B cell (primary cell): ENCODE data around the gene F8. TPM values are rescaled to one million over a fixed set of nuclear protein-coding genes. Genes with fewer than 3 reads are reported as not detected.

Experiments
- ATAC-seq: fragments of 200-7000 bp; cut with Tn5 transposase; one replicate; pipeline ENCODE4 v1.10.0; 2021; ENCODE audit warnings: low read depth, mild to moderate bottlenecking, moderate number of reproducible peaks, moderate library complexity
- CTCF ChIA-PET: fragments of 350-600 bp; sonication (Branson Sonifier 250); formaldehyde crosslinking; loops from one replicate; lab custom pipeline; 2021; ENCODE audit warnings: antibody characterized with exemption, inconsistent platforms; lab: Charles Lee
- POLR2A ChIA-PET: fragments of 350-600 bp; sonication (Branson Sonifier 250); formaldehyde crosslinking; loops from one replicate; lab custom pipeline; 2021; ENCODE audit warnings: antibody characterized with exemption; lab: Charles Lee
- DNase-seq: peaks from one replicate; pipeline ENCODE4 v3.0.0; 2013
- H2AFZ ChIP-seq: 2 replicates; pipeline ENCODE4 v1.6.1; 2012; ENCODE audit warnings: mild to moderate bottlenecking, low read depth, low read length; ENCODE audit not compliant: insufficient read depth, poor library complexity, severe bottlenecking
- H3K27ac ChIP-seq, 2 donors: 1 replicate in 1 of 2; 2 replicates in 1 of 2; pipeline ENCODE4 v1.5.1; 2012 to 2013; ENCODE audit warnings: low read length in 2 of 2, mild to moderate bottlenecking in 2 of 2, moderate library complexity in 1 of 2
- H3K27me3 ChIP-seq, 4 experiments: fragments of 200-600 bp in 1 of 4; sonication (generic) in 1 of 4; replicated peaks in 1 of 4; 1 replicate in 2 of 4; 2 replicates in 2 of 4; pipeline versions ENCODE4 v1.6.1 to v1.7.0; 2013 to 2016; ENCODE audit warnings: low read length in 3 of 4, mild to moderate bottlenecking in 2 of 4, mixed read lengths in 1 of 4, moderate library complexity in 1 of 4; ENCODE audit not compliant: insufficient read depth in 4 of 4, control insufficient read depth in 3 of 4; ENCODE audit errors: control extremely low read depth in 1 of 4
- H3K36me3 ChIP-seq, 2 experiments: replicated peaks in 1 of 2; 1 replicate in 1 of 2; 2 replicates in 1 of 2; pipeline versions ENCODE4 v1.6.1 to v1.7.1; 2013; ENCODE audit warnings: low read length in 1 of 2; ENCODE audit not compliant: insufficient read depth in 2 of 2, control insufficient read depth in 1 of 2; ENCODE audit errors: control extremely low read depth in 1 of 2, extremely low read depth in 1 of 2
- H3K4me1 ChIP-seq, 2 donors: fragments of 200-600 bp in 1 of 2; sonication (generic) in 1 of 2; 1 replicate in 1 of 2; 2 replicates in 1 of 2; pipeline versions ENCODE4 v1.5.1 to v1.6.1; 2013 to 2017; ENCODE audit warnings: low read length in 2 of 2; ENCODE audit not compliant: control insufficient read depth in 2 of 2, insufficient read depth in 2 of 2
- H3K4me2 ChIP-seq: replicated peaks from 2 replicates; pipeline ENCODE3; 2012; ENCODE audit warnings: mild to moderate bottlenecking, low read depth, low read length; ENCODE audit not compliant: poor library complexity, severe bottlenecking
- H3K4me3 ChIP-seq, 5 experiments: fragments of 200-600 bp in 1 of 5; sonication (generic) in 1 of 5; 1 replicate in 3 of 5; 2 replicates in 2 of 5; pipeline versions ENCODE4 v1.5.1 to v1.7.0; 2011 to 2016; ENCODE audit warnings: low read length in 4 of 5, mild to moderate bottlenecking in 4 of 5, low read depth in 2 of 5, control low read depth in 1 of 5, moderate library complexity in 1 of 5; ENCODE audit not compliant: insufficient read depth in 1 of 5; ENCODE audit errors: control extremely low read depth in 1 of 5, extremely low read depth in 1 of 5
- H3K79me2 ChIP-seq: fragments of 200-600 bp; sonication (generic); one replicate; pipeline ENCODE4 v1.6.0; 2016; ENCODE audit warnings: low read length; ENCODE audit not compliant: control insufficient read depth, insufficient read depth
- H3K9ac ChIP-seq: fragments of 200-600 bp; sonication (generic); 2 replicates; pipeline ENCODE4 v1.6.1; 2017; ENCODE audit warnings: mild to moderate bottlenecking, low read length, moderate library complexity
- H3K9me3 ChIP-seq, 3 donors: one replicate each; pipeline versions ENCODE4 v1.6.1 to v1.7.1; 2013; ENCODE audit warnings: low read length in 2 of 3; ENCODE audit not compliant: control insufficient read depth in 2 of 3, insufficient read depth in 1 of 3; ENCODE audit errors: control extremely low read depth in 1 of 3
- H4K20me1 ChIP-seq: 2 replicates; pipeline ENCODE4 v1.6.0; 2012; ENCODE audit warnings: mild to moderate bottlenecking, low read length; ENCODE audit not compliant: insufficient read depth, control insufficient read depth, poor library complexity, severe bottlenecking
- H3K27ac Mint-ChIP-seq: one replicate; pipeline ENCODE4 v1.8.0; 2021; ENCODE audit warnings: mixed read lengths
- H3K27me3 Mint-ChIP-seq: one replicate; pipeline ENCODE4 v1.8.0; 2021; ENCODE audit warnings: mixed read lengths
- H3K4me1 Mint-ChIP-seq: one replicate; pipeline ENCODE4 v1.8.0; 2021; ENCODE audit warnings: mixed read lengths
- H3K4me3 Mint-ChIP-seq: one replicate; pipeline ENCODE4 v1.8.0; 2021; ENCODE audit warnings: mixed read lengths
- H3K9me3 Mint-ChIP-seq: one replicate; pipeline ENCODE4 v1.8.0; 2022; ENCODE audit warnings: mixed read lengths; ENCODE audit not compliant: insufficient read depth
- EZH2 ChIP-seq: IDR thresholded peaks from 2 replicates; pipeline ENCODE4 v1.6.1; 2012; ENCODE audit warnings: borderline replicate concordance, low read depth, mild to moderate bottlenecking, moderate library complexity, low read length; ENCODE audit not compliant: insufficient read depth, poor library complexity, severe bottlenecking
- WGBS: methylation state at CpG from one replicate; pipeline ENCODE4 v1.1.5; 2013; ENCODE audit warnings: missing lambda C conversion rate; ENCODE audit not compliant: insufficient coverage; 5-methylcytosine and 5-hydroxymethylcytosine counted together
- intact Hi-C: fragments of 100-400 bp; cut with micrococcal nuclease; formaldehyde crosslinking; loops from one replicate; pipeline ENCODE4 v1.10.0; 2022
- polyA plus RNA-seq: library from polyadenylated mRNA; depleted of rRNA; stranded (reverse); fragments of >200 nt; gene quantifications from 2 replicates; pipeline ENCODE4 v1.2.3, GENCODE V29; 2012
- total RNA-seq, 2 donors: library from RNA; stranded (reverse); fragments of 120-200 nt in 1 of 2; gene quantifications; 1 replicate in 1 of 2; 2 replicates in 1 of 2; pipeline versions ENCODE4 v1.2.3 to v1.2.4, GENCODE V29; 2013 to 2022
- TF ChIP-seq, protein P1 (sequence below): fragments of 200-600 bp; IDR thresholded peaks from one replicate; pipeline ENCODE4 v1.8.0; 2022; ENCODE audit warnings: antibody characterized with exemption, mild to moderate bottlenecking

F8 gene
- total and polyA plus RNA-seq, 2 donors (not counting 1 experiment from before 2014, with no cell fraction given): 0.86 to 1.4 TPM

DNA sequence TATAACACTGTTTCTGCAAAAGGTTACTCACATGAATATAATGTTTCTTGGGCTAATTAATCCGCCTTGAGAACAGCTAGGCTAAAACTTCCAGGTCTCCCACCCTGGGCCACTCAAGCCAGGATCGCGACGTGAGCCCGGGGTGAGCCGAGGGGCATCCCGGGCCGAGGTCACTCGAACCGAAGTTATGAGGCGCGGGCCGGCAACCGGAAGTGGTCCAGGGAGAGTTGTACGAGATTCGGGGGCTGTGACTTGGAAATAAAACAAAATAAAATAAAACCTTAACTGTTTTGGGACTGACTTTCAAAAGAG, 48.1 kb upstream of the F8 start:
- CTCF ChIA-PET: interaction anchor here (0.9 kb wide), 1 partner anchor 44 kb away, joined by 6 read pairs; the partner anchor contains the start of gene FUNDC2
- intact Hi-C loops: no loop called here
- H3K27ac Mint-ChIP-seq: peak overlapping the region; percentile 87
- peaks cover 49% of the 10 kb centered on the region for H3K4me1 Mint-ChIP-seq
- no peak for TF ChIP-seq EZH2
- TF ChIP-seq, protein P1, sequence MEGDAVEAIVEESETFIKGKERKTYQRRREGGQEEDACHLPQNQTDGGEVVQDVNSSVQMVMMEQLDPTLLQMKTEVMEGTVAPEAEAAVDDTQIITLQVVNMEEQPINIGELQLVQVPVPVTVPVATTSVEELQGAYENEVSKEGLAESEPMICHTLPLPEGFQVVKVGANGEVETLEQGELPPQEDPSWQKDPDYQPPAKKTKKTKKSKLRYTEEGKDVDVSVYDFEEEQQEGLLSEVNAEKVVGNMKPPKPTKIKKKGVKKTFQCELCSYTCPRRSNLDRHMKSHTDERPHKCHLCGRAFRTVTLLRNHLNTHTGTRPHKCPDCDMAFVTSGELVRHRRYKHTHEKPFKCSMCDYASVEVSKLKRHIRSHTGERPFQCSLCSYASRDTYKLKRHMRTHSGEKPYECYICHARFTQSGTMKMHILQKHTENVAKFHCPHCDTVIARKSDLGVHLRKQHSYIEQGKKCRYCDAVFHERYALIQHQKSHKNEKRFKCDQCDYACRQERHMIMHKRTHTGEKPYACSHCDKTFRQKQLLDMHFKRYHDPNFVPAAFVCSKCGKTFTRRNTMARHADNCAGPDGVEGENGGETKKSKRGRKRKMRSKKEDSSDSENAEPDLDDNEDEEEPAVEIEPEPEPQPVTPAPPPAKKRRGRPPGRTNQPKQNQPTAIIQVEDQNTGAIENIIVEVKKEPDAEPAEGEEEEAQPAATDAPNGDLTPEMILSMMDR: no peak
- Histone ChIP-seq H3K4me3 (peak overlapping the region; percentile 62 to 81 (median 77)), H3K4me1 (peaks cover 17 to 34% of the 10 kb centered on the region in 2 donors), H3K9me3 (no peaks in the 10 kb centered on the region), H3K9ac (peak overlapping the region; percentile 78), H3K4me2 (peak overlapping the region; percentile 70), H4K20me1 (no peaks in the 10 kb centered on the region), H3K36me3 (no peaks in the 10 kb centered on the region), H3K27ac (peak overlapping the region; percentile 88 to 89), H2AFZ (peak overlapping the region; percentile 65), H3K27me3 (no peaks in the 10 kb centered on the region), H3K79me2 (peaks cover 14% of the 10 kb centered on the region)
- WGBS: no CpG with 5 or more reads among the region's 16 CpGs
- no peak for DNase-seq
- no peaks in the 10 kb centered on the region for H3K27me3 Mint-ChIP-seq
- H3K4me3 Mint-ChIP-seq: peak overlapping the region; percentile 85
- ATAC-seq: peak; percentile 1
- POLR2A ChIA-PET: interaction anchor here (1.8 kb wide), 1 partner anchor 44 kb away, joined by 7 read pairs; the partner anchor contains the start of gene FUNDC2
- no peaks in the 10 kb centered on the region for H3K9me3 Mint-ChIP-seq

DNA sequence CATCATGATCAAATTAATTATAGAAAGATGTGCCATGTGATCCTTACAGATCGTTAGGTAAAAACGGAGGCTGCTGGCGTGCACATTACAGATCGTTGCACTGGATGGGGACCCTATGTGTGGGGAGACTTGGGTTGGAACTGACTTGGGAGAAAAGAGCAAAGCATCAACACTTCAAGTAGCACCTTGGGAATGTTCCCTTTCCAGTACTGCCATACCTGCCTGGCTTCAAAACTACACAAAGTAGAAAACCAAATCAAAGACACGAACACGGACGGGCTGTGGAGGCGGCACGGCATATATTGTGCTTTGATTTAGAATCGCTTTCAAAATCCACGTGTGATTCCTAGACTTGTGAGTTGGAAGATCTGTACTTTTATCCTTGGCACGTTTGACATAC, 47.5 kb upstream of the F8 start:
- CTCF ChIA-PET: interaction anchor here (0.9 to 1.8 kb wide), 2 partner anchors 13 to 43 kb away, joined by 6 read pairs; partner anchors contain the start of gene FUNDC2
- Mint-ChIP-seq H3K4me1 (peaks cover 43% of the 10 kb centered on the region), H3K27me3 (no peaks in the 10 kb centered on the region), H3K4me3 (peak overlapping the region; percentile 85), H3K27ac (peak overlapping the region; percentile 64), H3K9me3 (no peaks in the 10 kb centered on the region)
- peak overlapping the region; percentile 70 for H3K4me2 ChIP-seq
- no peaks in the 10 kb centered on the region for H3K27me3 ChIP-seq
- no peaks in the 10 kb centered on the region for H4K20me1 ChIP-seq
- DNase-seq (peak; percentile 15), ATAC-seq (no peak)
- POLR2A ChIA-PET: interaction anchor here (1.8 kb wide), 1 partner anchor 43 kb away, joined by 7 read pairs; the partner anchor contains the start of gene FUNDC2
- WGBS: no CpG with 5 or more reads among the region's 12 CpGs
- peaks cover 17 to 34% of the 10 kb centered on the region in 2 donors for H3K4me1 ChIP-seq
- H3K9me3 ChIP-seq: no peaks in the 10 kb centered on the region
- TF ChIP-seq, protein P1: no peak
- TF ChIP-seq EZH2: no peak
- peak overlapping the region; percentile 78 for H3K9ac ChIP-seq
- H3K4me3 ChIP-seq: peak overlapping the region in 4 of 5 experiments; percentile 70 to 81 (median 77)
- no peaks in the 10 kb centered on the region for H3K36me3 ChIP-seq
- H3K27ac ChIP-seq: peak overlapping the region; percentile 88 to 89
- H2AFZ ChIP-seq: peak overlapping the region; percentile 65
- intact Hi-C loops: no loop called here
- peaks cover 10% of the 10 kb centered on the region for H3K79me2 ChIP-seq
